ENCODE measurements around the gene NOC3L. TPM values are rescaled to one million over a fixed set of nuclear protein-coding genes. Genes with fewer than 3 reads are reported as not detected.
"Not testable (repeated sequence)": the region's sequence is repeated elsewhere in the genome, so short reads cannot be mapped to it uniquely, and the experiment has no call there.

The NOC3L gene
- total RNA-seq, 1 donor from 2014 or later, result 16.7 TPM

DNA sequence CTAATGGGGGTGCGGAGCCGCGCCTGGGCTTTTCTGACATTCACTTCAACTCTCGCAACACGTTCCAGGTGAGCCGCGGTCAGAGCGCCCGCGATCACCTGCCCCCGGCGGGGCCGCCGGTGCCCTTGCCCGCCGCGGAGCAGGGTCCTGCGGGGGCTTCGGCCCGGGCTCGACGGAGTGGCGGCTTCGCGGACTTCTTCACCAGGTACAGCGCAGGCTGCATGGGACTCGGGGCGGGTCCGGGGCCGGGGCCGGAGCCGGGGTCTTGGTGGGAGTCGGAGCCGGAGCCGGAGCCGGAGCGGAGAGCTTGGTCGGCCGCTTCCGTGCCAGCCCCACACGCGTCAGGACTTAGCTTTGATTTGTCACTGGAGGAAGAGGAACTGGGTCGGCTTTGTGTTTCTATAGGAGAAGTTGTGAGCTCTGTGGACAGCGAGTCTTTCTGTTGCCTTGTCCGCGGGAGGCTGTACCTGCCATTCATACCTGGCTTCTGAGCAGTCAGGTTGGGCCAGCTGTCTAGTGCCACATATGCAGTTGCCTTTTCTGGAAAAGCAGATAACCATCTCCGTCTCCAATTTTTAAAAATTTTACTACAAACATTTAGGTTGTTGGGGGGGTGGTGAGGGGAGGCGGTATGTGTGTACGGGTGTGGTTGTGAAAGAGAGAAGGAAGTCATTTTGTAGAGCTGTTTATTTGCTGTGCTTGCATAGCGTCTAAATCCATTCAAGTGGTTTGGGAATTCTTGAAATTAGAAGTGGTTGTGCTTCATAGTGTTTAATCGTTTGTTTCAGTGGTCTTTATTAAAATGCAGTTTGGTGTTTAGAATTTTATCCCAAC, 40.9 kb upstream of the NOC3L start:
- H3K4me3 ChIP-seq (ENCODE audit: low read depth, low read length), result peak overlapping the region; percentile 90
- TF ChIP-seq, protein P1, sequence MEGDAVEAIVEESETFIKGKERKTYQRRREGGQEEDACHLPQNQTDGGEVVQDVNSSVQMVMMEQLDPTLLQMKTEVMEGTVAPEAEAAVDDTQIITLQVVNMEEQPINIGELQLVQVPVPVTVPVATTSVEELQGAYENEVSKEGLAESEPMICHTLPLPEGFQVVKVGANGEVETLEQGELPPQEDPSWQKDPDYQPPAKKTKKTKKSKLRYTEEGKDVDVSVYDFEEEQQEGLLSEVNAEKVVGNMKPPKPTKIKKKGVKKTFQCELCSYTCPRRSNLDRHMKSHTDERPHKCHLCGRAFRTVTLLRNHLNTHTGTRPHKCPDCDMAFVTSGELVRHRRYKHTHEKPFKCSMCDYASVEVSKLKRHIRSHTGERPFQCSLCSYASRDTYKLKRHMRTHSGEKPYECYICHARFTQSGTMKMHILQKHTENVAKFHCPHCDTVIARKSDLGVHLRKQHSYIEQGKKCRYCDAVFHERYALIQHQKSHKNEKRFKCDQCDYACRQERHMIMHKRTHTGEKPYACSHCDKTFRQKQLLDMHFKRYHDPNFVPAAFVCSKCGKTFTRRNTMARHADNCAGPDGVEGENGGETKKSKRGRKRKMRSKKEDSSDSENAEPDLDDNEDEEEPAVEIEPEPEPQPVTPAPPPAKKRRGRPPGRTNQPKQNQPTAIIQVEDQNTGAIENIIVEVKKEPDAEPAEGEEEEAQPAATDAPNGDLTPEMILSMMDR (conservative IDR thresholded peaks at IDR 0.05; ENCODE audit: low read depth, low read length), result no peak
- peak; percentile 27 for DNase-seq (ENCODE audit: low read depth)

DNA sequence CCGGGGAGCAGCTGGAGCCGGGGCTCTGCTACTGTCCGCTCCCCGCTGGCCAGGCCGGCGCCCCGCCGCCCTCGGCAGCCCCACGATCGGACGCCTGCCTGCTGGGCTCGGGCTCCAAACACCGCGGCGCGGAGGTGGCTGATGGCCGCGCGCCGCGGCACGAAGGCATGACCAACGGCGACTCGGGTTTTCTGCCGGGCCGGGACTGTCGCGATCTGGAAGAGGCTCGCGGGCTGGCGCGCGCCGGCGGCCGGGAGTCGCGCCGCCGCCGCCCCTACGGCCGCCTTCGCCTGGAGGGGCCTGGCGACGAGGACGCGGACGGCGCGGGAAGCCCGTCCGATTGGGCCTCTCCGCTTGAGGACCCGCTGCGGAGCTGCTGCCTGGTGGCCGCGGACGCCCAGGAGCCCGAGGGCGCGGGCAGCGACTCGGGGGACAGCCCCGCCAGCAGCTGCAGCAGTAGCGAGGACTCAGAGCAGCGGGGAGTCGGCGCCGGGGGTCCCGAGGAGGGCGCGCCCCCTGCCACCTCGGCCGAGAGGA, 40.2 kb upstream of the NOC3L start:
- peak overlapping the region; percentile 90 for H3K4me3 ChIP-seq (ENCODE audit: low read depth, low read length)
- TF ChIP-seq, protein P1 (conservative IDR thresholded peaks at IDR 0.05; ENCODE audit: low read depth, low read length), result no peak
- DNase-seq (ENCODE audit: low read depth), result no peak

DNA sequence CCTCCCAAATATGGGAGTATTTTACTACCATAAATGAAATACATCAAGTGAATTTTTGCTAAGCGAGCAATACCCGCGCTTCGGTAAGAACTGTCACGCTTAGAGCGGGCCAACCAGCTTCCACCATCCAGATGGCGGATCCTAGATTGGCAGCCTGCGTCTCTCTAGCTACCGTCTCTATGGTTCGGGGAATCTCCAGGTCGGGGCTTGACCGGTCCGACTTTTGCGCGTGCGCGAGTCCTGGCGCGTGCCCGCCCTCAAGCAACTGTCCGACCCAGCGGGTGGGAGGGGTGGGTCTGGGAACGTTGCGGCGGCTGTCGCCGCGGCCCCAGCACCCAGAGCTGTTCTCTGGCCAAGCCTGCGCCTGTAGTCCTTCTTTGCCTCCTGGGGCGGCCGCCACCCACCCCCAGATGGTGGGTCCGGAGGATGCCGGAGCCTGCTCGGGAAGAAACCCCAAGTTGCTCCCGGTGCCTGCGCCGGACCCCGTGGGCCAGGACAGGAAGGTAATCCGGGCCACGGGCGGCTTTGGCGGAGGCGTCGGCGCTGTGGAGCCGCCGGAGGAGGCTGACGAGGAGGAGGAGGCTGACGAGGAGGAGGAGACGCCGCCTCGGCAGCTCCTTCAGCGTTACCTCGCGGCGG, 39.6 kb upstream of the NOC3L start, which contains the start of gene TBC1D12:
TBC1D12 (plus strand) TSS at position 338 of the 639 bp plus-strand sequence; CDS start at position 411, 73 bp downstream.
- H3K4me3 ChIP-seq (ENCODE audit: low read depth, low read length), result peak within 1 kb of the TSS; percentile 90
- peak; percentile 69 for DNase-seq (ENCODE audit: low read depth)
- TF ChIP-seq, protein P1 (conservative IDR thresholded peaks at IDR 0.05; ENCODE audit: low read depth, low read length), result no peak

DNA sequence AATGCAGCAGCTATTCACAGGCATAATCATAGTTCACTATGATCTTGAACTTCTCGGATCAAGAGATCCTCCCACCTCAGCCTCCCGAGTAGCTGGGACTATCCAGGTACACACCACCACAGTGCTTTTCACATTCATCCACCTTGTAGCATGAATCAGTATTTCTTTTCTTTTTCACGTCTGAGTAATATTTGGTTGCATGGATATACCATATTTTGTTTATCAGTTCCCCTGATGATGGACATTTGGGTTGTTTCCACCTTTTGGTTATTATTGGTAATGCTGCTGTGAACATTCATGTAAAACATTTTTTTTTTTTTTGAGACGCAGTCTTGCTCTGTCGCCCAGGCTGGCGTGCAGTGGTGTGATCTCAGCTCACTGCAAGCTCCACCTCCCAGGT, 36.0 kb upstream of the NOC3L start:
- no peak overlapping the region for H3K4me3 ChIP-seq (ENCODE audit: low read depth, low read length)
- TF ChIP-seq, protein P1 (conservative IDR thresholded peaks at IDR 0.05; ENCODE audit: low read depth, low read length), result no peak
- DNase-seq (ENCODE audit: low read depth), result no peak

DNA sequence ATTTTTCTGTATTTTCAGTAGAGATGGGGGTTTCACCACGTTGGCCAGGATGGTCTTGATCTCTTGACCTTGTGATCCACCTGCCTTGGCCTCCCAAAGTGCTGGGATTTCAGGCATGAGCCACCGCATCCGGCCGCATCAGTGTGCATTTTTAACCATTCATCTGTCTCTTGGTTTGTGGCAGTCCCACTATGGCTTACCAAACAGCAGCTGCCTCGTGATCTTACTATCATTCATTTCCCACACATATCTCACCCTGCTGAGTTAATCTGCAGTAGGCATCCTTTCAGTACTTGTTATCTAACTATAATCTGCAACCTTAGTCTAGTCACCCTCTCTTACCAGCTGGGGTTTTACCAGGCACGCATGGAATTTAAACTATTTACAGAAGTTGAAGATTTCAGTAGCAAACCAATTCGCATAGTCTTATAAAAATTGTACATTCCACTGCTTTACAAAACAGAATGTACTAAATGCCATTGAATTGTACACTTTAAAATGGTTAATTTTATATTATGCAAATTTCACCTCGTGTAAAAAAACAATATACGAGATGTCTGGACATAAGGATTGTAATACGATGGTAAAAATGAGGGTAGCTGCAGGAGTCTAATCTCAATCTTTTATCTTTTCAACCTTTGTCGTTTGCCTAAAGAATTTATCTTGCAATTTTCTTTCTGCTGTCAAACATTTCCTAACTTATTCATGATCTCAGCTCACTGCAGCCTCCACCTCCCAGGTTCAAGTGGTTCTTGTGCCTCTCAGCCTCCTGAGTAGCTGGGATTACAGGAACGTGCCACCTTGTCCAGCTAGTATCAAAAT, 35.0 kb upstream of the NOC3L start:
- TF ChIP-seq, protein P1 (conservative IDR thresholded peaks at IDR 0.05; ENCODE audit: low read depth, low read length), result no peak
- H3K4me3 ChIP-seq (ENCODE audit: low read depth, low read length), result no peak overlapping the region
- DNase-seq (ENCODE audit: low read depth), result no peak

DNA sequence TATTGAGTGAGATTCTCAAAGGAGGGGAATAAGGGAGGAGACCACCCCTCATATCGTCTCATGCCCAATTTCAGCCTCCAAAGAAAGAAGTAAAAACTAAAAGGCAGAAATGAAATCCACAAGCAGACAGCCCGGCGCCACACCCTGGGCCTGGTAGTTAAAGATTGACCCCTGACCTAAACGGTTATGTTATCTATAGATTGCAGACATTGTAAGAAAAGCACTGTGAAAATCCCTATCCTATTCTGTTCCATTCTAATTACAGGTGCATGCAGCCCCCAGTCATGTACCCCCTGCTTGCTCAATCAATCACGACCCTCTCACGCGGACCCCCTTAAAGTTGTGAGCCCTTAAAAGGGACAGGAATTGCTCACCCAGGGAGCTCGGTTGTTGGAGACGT, 29.4 kb upstream of the NOC3L start:
- H3K4me3 ChIP-seq (ENCODE audit: low read depth, low read length); DNase-seq (ENCODE audit: low read depth): not testable (repeated sequence)

DNA sequence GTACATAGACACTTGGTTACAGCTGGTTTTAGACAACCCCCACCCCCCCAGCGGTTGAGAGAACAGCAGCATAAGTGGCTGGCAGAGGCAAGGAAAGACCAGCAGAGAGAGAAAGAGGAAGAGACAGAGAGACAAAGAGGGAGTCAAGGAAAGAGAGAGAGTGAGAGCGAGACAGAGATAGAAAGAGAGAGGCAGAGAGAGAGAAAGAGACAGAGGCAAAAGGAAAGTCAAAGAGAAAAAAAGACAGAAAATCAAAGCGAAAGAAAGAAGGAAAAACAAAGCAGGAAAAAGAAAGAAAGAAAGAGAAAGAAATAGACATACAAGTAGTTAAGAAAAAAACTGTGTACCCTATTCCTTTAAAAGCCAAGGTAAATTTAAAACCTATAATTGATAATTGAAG, 23.0 kb upstream of the NOC3L start:
- H3K4me3 ChIP-seq (ENCODE audit: low read depth, low read length); DNase-seq (ENCODE audit: low read depth): not testable (repeated sequence)
